Measurements from ENCODE around the gene ABCA10. TPM values are rescaled to one million over a fixed set of nuclear protein-coding genes. Genes with fewer than 3 reads are reported as not detected.

ABCA10 gene
- total RNA-seq, 3 donors from 2014 or later, result 13.6 to 49.5 (median 16.1) TPM

GRCh38 chr17:69230939-69231338 lies 2.3 kb upstream of the ABCA10 start:
- Histone ChIP-seq H3K27ac (no peak overlapping the region), H3K4me1 (no peaks in the 10 kb centered on the region), H3K9me3 (peaks cover 11 to 17% of the 10 kb centered on the region in 2 donors), H3K36me3 (no peaks in the 10 kb centered on the region), H3K4me3 (no peak overlapping the region), H3K27me3 (no peaks in the 10 kb centered on the region)
- intact Hi-C loops (cut with DNase I; ENCODE audit: low total_unique reads), result no loop called here
- TF ChIP-seq POLR2AphosphoS5 (IDR thresholded peaks at IDR 0.05) (no peak), POLR2A (IDR thresholded peaks at IDR 0.05) (no peak)
- TF ChIP-seq, protein P1, sequence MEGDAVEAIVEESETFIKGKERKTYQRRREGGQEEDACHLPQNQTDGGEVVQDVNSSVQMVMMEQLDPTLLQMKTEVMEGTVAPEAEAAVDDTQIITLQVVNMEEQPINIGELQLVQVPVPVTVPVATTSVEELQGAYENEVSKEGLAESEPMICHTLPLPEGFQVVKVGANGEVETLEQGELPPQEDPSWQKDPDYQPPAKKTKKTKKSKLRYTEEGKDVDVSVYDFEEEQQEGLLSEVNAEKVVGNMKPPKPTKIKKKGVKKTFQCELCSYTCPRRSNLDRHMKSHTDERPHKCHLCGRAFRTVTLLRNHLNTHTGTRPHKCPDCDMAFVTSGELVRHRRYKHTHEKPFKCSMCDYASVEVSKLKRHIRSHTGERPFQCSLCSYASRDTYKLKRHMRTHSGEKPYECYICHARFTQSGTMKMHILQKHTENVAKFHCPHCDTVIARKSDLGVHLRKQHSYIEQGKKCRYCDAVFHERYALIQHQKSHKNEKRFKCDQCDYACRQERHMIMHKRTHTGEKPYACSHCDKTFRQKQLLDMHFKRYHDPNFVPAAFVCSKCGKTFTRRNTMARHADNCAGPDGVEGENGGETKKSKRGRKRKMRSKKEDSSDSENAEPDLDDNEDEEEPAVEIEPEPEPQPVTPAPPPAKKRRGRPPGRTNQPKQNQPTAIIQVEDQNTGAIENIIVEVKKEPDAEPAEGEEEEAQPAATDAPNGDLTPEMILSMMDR (IDR thresholded peaks at IDR 0.05), result no peak
- DNase-seq (ENCODE audit: low spot score in 2 of 2), result no peak

- Histone ChIP-seq H3K4me3 (peak overlapping the region; percentile 24 to 57 (median 28)), H3K9me3 (peaks cover 0 to 11% of the 10 kb centered on the region in 2 donors), H3K27me3 (no peaks in the 10 kb centered on the region), H3K4me1 (no peaks in the 10 kb centered on the region), H3K27ac (peak overlapping the region; percentile 23 to 57), H3K36me3 (no peaks in the 10 kb centered on the region)
- intact Hi-C loops (cut with DNase I; ENCODE audit: low total_unique reads), result no loop called here
- DNase-seq (ENCODE audit: low spot score in 2 of 2), result no peak
- TF ChIP-seq POLR2AphosphoS5 (IDR thresholded peaks at IDR 0.05), result no peak
- TF ChIP-seq POLR2A (IDR thresholded peaks at IDR 0.05), result no peak
- TF ChIP-seq, protein P1 (IDR thresholded peaks at IDR 0.05), result no peak
These were observed 606 bp downstream of the ABCA10 start for GRCh38 chr17:69228018-69228417.

DNA sequence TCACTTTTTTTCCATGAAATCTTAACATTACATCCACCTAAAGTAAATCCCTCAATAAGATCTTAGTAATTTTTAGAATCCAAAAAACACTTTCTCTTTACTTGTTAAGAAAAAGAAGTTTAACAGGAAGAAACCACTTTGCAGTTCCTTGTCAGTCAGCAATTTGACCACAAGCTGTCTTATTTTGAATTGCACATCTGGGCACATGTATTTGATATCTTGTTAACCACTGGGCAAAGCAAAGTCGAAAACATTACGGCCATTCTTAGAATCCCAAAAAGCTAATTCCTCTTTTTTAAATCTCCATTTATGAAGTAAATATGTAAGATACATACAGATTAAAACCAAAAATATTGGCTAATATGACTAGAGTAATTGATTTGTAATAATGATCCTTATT lies 1.1 kb downstream of the ABCA10 start:
- Histone ChIP-seq H3K27ac (peak overlapping the region; percentile 23 to 57), H3K36me3 (no peaks in the 10 kb centered on the region), H3K4me3 (peak overlapping the region; percentile 24 to 57 (median 28)), H3K27me3 (no peaks in the 10 kb centered on the region), H3K4me1 (no peaks in the 10 kb centered on the region), H3K9me3 (peaks cover 0 to 6% of the 10 kb centered on the region in 2 donors)
- TF ChIP-seq, protein P1 (IDR thresholded peaks at IDR 0.05), result no peak
- TF ChIP-seq POLR2AphosphoS5 (IDR thresholded peaks at IDR 0.05) (no peak), POLR2A (IDR thresholded peaks at IDR 0.05) (no peak)
- DNase-seq (ENCODE audit: low spot score in 2 of 2), result no peak
- intact Hi-C loops (cut with DNase I; ENCODE audit: low total_unique reads), result no loop called here

- peak overlapping the region in 2 of 3 donors; percentile 15 to 40 for H3K4me3 ChIP-seq
- H3K27me3 ChIP-seq, result no peaks in the 10 kb centered on the region
- H3K27ac ChIP-seq, result peak overlapping the region in 1 of 2 donors; percentile 25
- intact Hi-C loops (cut with DNase I; ENCODE audit: low total_unique reads), result no loop called here
- H3K4me1 ChIP-seq, result no peaks in the 10 kb centered on the region
- no peak for TF ChIP-seq POLR2AphosphoS5 (IDR thresholded peaks at IDR 0.05)
- TF ChIP-seq, protein P1 (IDR thresholded peaks at IDR 0.05), result no peak
- no peak for TF ChIP-seq POLR2A (IDR thresholded peaks at IDR 0.05)
- no peaks in the 10 kb centered on the region for H3K9me3 ChIP-seq
- H3K36me3 ChIP-seq, result peaks cover under 1% of the 10 kb centered on the region
- DNase-seq (ENCODE audit: low spot score in 2 of 2), result no peak
These were observed 4.8 kb downstream of the ABCA10 start for GRCh38 chr17:69223809-69224208.

DNA sequence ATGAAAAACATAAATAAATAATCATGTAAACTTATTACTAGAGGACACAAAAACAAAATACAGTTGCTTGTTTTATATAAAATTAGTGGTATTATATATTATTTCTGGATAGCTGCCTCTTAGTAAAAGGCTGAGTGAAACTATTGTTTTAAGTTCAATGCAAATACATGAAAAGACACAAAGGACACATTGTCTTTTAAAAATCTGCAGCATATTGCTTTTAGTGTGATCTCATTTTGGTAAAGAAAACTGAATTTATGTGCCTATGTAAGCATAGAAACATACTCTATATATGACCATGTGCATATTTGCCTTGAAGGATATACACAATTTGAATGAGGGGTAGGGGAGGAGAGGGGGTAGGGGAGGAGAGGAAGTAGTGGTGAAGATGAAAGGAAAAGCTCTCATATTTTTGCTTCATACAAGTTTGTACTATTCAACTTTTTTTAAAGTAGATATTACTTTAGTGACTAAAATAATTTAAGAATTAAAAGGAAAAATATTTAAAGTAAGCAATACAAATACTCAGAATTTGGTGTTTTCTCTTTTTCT lies 5.8 kb downstream of the ABCA10 start:
- no peaks in the 10 kb centered on the region for H3K9me3 ChIP-seq
- intact Hi-C loops (cut with DNase I; ENCODE audit: low total_unique reads), result no loop called here
- DNase-seq (ENCODE audit: low spot score in 2 of 2), result no peak
- H3K27me3 ChIP-seq, result no peaks in the 10 kb centered on the region
- no peak overlapping the region for H3K4me3 ChIP-seq
- H3K27ac ChIP-seq, result no peak overlapping the region
- H3K4me1 ChIP-seq, result no peaks in the 10 kb centered on the region
- H3K36me3 ChIP-seq, result peaks cover 3% of the 10 kb centered on the region
- TF ChIP-seq, protein P1 (IDR thresholded peaks at IDR 0.05), result no peak
- TF ChIP-seq POLR2AphosphoS5 (IDR thresholded peaks at IDR 0.05), result no peak
- TF ChIP-seq POLR2A (IDR thresholded peaks at IDR 0.05), result no peak

Data from breast epithelium (tissue), 4 donors.